ENCODE results near the gene MRPS23.

The MRPS23 gene

GRCh38 chr17:57849874-57850754 is at the start of gene MRPS23:
Gene MRPS23 (minus strand): TSS chr17:57850044. CDS start chr17:57850010, 34 bp downstream.
- peak; percentile 99 for DNase-seq (ENCODE audit: low spot score)

GRCh38 chr17:57899391-57899790 is 49.5 kb upstream of the MRPS23 start:
- DNase-seq (ENCODE audit: low spot score), result peak; percentile 47

- peak; percentile 86 for DNase-seq (ENCODE audit: low spot score)
Measured at GRCh38 chr17:57898487-57899311, 48.9 kb upstream of the MRPS23 start.

- DNase-seq (ENCODE audit: low spot score), result no peak
Measured at GRCh38 chr17:57895382-57896060, 45.7 kb upstream of the MRPS23 start.

- no peak for DNase-seq (ENCODE audit: low spot score)
Measured at GRCh38 chr17:57894848-57895247, 45.0 kb upstream of the MRPS23 start.

GRCh38 chr17:57892820-57893595 is 43.2 kb upstream of the MRPS23 start:
- peak; percentile 93 for DNase-seq (ENCODE audit: low spot score)

- peak; percentile 86 for DNase-seq (ENCODE audit: low spot score)
Measured at GRCh38 chr17:57892146-57892819, 42.4 kb upstream of the MRPS23 start.

- no peak for DNase-seq (ENCODE audit: low spot score)
Measured at GRCh38 chr17:57890857-57891232, 41.0 kb upstream of the MRPS23 start.

- no peak for DNase-seq (ENCODE audit: low spot score)
Measured at GRCh38 chr17:57889892-57890856, 40.3 kb upstream of the MRPS23 start.

GRCh38 chr17:57889252-57889651 is 39.4 kb upstream of the MRPS23 start:
- DNase-seq (ENCODE audit: low spot score), result no peak

GRCh38 chr17:57888311-57889216 is 38.7 kb upstream of the MRPS23 start:
- DNase-seq (ENCODE audit: low spot score), result no peak

GRCh38 chr17:57887161-57887560 is 37.3 kb upstream of the MRPS23 start:
- no peak for DNase-seq (ENCODE audit: low spot score)

- no peak for DNase-seq (ENCODE audit: low spot score)
Measured at GRCh38 chr17:57886020-57886419, 36.2 kb upstream of the MRPS23 start.

- DNase-seq (ENCODE audit: low spot score), result no peak
Measured at GRCh38 chr17:57885148-57885915, 35.5 kb upstream of the MRPS23 start.

- DNase-seq (ENCODE audit: low spot score), result no peak
Measured at GRCh38 chr17:57881783-57882351, 32.0 kb upstream of the MRPS23 start.

GRCh38 chr17:57881143-57881542 is 31.3 kb upstream of the MRPS23 start:
- no peak for DNase-seq (ENCODE audit: low spot score)

GRCh38 chr17:57880086-57880456 is 30.2 kb upstream of the MRPS23 start:
- no peak for DNase-seq (ENCODE audit: low spot score)

Data from Ammon's horn (tissue), 1 donor.